ENCODE data around the gene ZNF592. TPM values are rescaled to one million over a fixed set of nuclear protein-coding genes. Genes with fewer than 3 reads are reported as not detected.
A peak's percentile ranks its signal among the peaks of the same experiment; 100 is the strongest.

Gene ZNF592
- total and polyA plus RNA-seq, 9 of the 15 experiments (the other 6 are each of a cell fraction or from before 2014, with no cell fraction given), result 0.88 to 23.8 (median 7.4) TPM

DNA sequence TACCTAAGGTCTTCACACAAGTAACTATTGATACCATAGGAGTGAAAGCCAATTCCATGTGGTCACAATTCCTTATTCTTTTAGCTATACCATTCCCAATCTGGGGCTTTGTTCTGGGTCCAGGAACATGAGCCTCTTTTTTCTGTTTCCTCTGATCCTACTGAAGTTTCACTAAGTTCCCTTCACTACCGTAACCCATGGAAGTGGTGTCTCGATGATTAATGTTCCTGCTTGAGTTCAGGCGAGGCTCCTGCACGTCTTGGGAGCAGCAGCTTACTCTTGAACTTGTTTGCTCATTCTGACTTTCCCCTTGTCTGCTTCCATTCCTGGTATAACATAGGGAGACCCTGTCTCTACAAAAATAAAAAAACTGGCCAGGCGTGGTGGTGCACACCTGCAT lies 23.6 kb downstream of the ZNF592 start:
- H3K36me3 ChIP-seq (ENCODE audit: control insufficient read depth, insufficient read depth, low read length), result peaks cover 56% of the 10 kb centered on the region; the same call in 2 of the 3 replicates
- H3K4me2 ChIP-seq (ENCODE audit: insufficient read depth, low read length), result no peak overlapping the region
- WGBS (ENCODE audit: insufficient coverage, low coverage, missing lambda C conversion rate), result 69% methylated on average over 5 of the region's 5 CpGs
- peak; percentile 40 for FAIRE-seq
- peaks cover 30% of the 10 kb centered on the region; the same call in 2 of the 3 replicates for H3K79me2 ChIP-seq (ENCODE audit: control insufficient read depth, insufficient read depth, low read length)
- POLR2A ChIA-PET, result interaction anchor here (0.6 to 1.1 kb wide), 4 partner anchors 13 to 201 kb away, joined by 3 to 5 read pairs (median 3); no protein-coding TSS in a partner anchor
- H3K9me1 ChIP-seq (ENCODE audit: control insufficient read depth, insufficient read depth, low read length), result no peaks in the 10 kb centered on the region
- no TSS peak for BruUV-seq (replicated peaks)
- peaks cover 5% of the 10 kb centered on the region; the same call in 1 of the 2 replicates for H4K20me1 ChIP-seq (replicated peaks; ENCODE audit: control insufficient read depth, insufficient read depth, low read length)
- H3K27me3 ChIP-seq (ENCODE audit: control insufficient read depth in 2 of 2, insufficient read depth in 2 of 2, low read length in 2 of 2), result no peaks in the 10 kb centered on the region
- H2AFZ ChIP-seq (ENCODE audit: low read depth, low read length), result no peak overlapping the region
- no peak overlapping the region for H3K9ac ChIP-seq (ENCODE audit: insufficient read depth in 1 of 2, low read depth in 2 of 2, low read length in 2 of 2)
- intact Hi-C loops (cut with micrococcal nuclease) (no loop called here), in situ Hi-C loops (cut with MboI) (no loop called here)
- no peaks in the 10 kb centered on the region for H3K4me1 ChIP-seq (replicated peaks in 1 of 2; ENCODE audit: control insufficient read depth in 2 of 2, insufficient read depth in 2 of 2, low read length in 2 of 2)
- H3K4me3 ChIP-seq, result no peak overlapping the region
- no peaks in the 10 kb centered on the region for H3K9me3 ChIP-seq (replicated peaks; ENCODE audit: control insufficient read depth, insufficient read depth, low read depth, low read length)
- CTCF ChIA-PET (ENCODE audit: low intra/inter-chr PET ratio), result no interaction called here
- DNase-seq (ENCODE audit: extremely low read depth in 1 of 4, low spot score in 3 of 4), result no peak
- no peak overlapping the region for H3K27ac ChIP-seq (ENCODE audit: extremely low read depth, low read depth, low read length)
- TF ChIP-seq ZNF561 (CRISPR knock-in tag; conservative IDR thresholded peaks at IDR 0.05), result no peak
- TF ChIP-seq, protein P1, sequence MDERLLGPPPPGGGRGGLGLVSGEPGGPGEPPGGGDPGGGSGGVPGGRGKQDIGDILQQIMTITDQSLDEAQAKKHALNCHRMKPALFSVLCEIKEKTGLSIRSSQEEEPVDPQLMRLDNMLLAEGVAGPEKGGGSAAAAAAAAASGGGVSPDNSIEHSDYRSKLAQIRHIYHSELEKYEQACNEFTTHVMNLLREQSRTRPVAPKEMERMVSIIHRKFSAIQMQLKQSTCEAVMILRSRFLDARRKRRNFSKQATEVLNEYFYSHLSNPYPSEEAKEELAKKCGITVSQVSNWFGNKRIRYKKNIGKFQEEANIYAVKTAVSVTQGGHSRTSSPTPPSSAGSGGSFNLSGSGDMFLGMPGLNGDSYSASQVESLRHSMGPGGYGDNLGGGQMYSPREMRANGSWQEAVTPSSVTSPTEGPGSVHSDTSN (CRISPR knock-in tag; IDR thresholded peaks at IDR 0.05; ENCODE audit: low read depth), result no peak
- TF ChIP-seq, protein P1 (tag; conservative IDR thresholded peaks at IDR 0.05; ENCODE audit: low read depth), result peak; percentile 53; the same call in 1 of the 2 replicates
- ATAC-seq, result no peak

Data from K562 (cell line).